Retinal pigment epithelial cell (primary cell): ENCODE data around the gene LSM8.
"Not testable (repeated sequence)": the region's sequence is repeated elsewhere in the genome, so short reads cannot be mapped to it uniquely, and the experiment has no call there.

Experiments
- DNase-seq: peaks from one replicate; pipeline ENCODE4 v3.0.0-alpha.2; 2010; ENCODE audit warnings: low read depth
- H3K4me3 ChIP-seq: 2 replicates; pipeline ENCODE4 v1.5.1; 2011; ENCODE audit warnings: mild to moderate bottlenecking, low read length, control low read depth, moderate library complexity
- CTCF ChIP-seq: conservative IDR thresholded peaks from 2 replicates; pipeline ENCODE4 v1.5.1; 2011; ENCODE audit warnings: low read depth, low read length, control low read depth, inconsistent platforms

LSM8 gene

GRCh38 chr7:118183786-118184564 lies at the start of gene LSM8:
TSS of gene LSM8 (plus strand) at chr7:118184164. CDS start at chr7:118184224, 60 bp downstream.
- TF ChIP-seq CTCF: no peak
- H3K4me3 ChIP-seq: peak within 1 kb of the TSS; percentile 97
- peak; percentile 94 for DNase-seq

- not testable (repeated sequence) for DNase-seq, H3K4me3 ChIP-seq
Observed at GRCh38 chr7:118134420-118134819, 49.5 kb upstream of the LSM8 start.

GRCh38 chr7:118140468-118140867 lies 43.5 kb upstream of the LSM8 start:
- no peak for DNase-seq
- no peak for TF ChIP-seq CTCF
- no peak overlapping the region for H3K4me3 ChIP-seq

- H3K4me3 ChIP-seq: no peak overlapping the region
- no peak for DNase-seq
- no peak for TF ChIP-seq CTCF
Observed at GRCh38 chr7:118142012-118142411, 42.0 kb upstream of the LSM8 start.

- DNase-seq: no peak
- no peak for TF ChIP-seq CTCF
- no peak overlapping the region for H3K4me3 ChIP-seq
Observed at GRCh38 chr7:118148930-118149329, 35.0 kb upstream of the LSM8 start.

- H3K4me3 ChIP-seq: no peak overlapping the region
- TF ChIP-seq CTCF: no peak
- no peak for DNase-seq
Observed at GRCh38 chr7:118149394-118149793, 34.6 kb upstream of the LSM8 start.

- DNase-seq: no peak
- H3K4me3 ChIP-seq: no peak overlapping the region
- no peak for TF ChIP-seq CTCF
Observed at GRCh38 chr7:118151671-118152070, 32.3 kb upstream of the LSM8 start.
